Choroid plexus epithelial cell (primary cell): Measurements from ENCODE around the gene CTNNA3.

ENCODE experiments used
- DNase-seq: peaks from one replicate; pipeline ENCODE4 v3.0.0-alpha.2; 2010; ENCODE audit warnings: low read depth
- H3K4me3 ChIP-seq: 2 replicates; pipeline ENCODE4 v1.5.1; 2011; ENCODE audit warnings: low read depth, mild to moderate bottlenecking, control low read depth, low read length, moderate library complexity
- CTCF ChIP-seq: conservative IDR thresholded peaks from 2 replicates; pipeline ENCODE4 v1.5.1; 2011; ENCODE audit warnings: low read depth, mild to moderate bottlenecking, control low read depth, inconsistent platforms, low read length, moderate library complexity

Gene CTNNA3

DNA sequence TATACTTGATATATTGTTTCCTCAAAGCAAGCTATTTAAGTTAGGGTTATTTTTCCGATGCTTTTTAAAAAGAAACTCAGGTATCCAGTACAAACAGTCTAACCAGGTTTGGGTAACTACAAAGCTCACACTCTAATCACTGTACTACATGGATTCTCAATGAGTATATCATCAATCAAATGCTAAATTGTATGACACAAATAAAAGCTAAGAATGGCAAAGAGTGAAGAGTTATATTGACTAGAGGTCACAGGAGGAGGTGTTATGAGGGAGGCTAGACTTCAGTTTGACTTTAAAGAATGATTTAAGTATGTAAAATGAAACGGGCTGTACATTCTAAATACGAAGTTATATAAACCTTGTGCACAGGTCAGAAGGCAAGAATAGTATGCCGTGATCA, 178.0 kb downstream of the CTNNA3 start:
- no peak for TF ChIP-seq CTCF
- DNase-seq: no peak
- no peak overlapping the region for H3K4me3 ChIP-seq

DNA sequence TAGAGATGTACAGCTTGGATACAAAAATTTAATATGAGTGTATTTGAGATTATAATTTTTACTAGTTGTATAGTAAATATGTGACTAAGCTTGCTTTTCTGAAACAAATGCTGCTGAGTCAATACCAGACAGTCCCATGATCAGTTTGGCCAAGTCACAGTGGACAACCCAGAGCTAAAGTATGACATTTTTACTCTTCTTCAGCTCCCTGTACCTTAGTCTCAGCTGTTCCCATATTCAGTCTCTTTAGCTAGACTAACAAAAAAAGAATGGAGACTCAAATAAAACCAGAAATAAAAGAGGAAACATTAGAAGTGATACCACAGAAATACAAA, 189.3 kb downstream of the CTNNA3 start:
- no peak overlapping the region for H3K4me3 ChIP-seq
- no peak for TF ChIP-seq CTCF
- DNase-seq: no peak

GRCh38 chr10:67506083-67506756, 189.8 kb downstream of the CTNNA3 start:
- DNase-seq: no peak
- no peak for TF ChIP-seq CTCF

DNA sequence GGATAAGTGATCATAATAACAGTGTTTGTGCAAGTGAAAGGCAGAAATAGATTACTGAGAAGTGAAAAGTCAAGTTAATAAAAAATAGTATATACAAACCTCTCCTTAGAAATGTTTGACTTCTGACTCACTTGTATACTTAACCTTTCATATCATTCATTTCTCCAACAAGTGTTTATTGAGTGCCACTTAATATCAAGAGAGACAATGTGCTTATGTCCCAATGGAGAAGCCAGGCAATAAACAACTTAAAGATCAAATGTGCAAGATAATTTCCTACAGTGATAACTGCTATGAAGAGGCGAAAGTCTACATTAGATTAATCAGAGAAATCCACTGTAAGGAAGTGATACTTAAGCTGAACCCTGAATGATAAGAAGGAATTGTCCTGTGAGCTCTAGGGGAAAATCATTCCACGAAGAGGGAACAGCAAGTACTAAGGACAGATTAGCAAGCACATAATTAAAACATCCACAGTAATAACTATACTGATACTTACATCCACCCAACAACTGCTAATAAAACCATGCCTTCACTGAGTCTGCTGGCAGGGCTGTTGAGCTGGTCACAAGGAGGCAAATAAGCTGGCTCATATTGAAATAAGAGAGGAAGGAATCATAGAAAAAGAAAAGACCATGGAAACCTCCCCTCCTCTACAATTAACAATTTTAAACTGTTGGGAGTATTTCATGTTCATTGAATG, 203.5 kb downstream of the CTNNA3 start:
- no peak overlapping the region for H3K4me3 ChIP-seq
- TF ChIP-seq CTCF: no peak
- peak; percentile 6 for DNase-seq

More at GRCh38 chr10:67506083-67506756, 189.8 kb downstream of the CTNNA3 start:
- H3K4me3 ChIP-seq: no peak overlapping the region

- no peak for DNase-seq
- H3K4me3 ChIP-seq: no peak overlapping the region
- no peak for TF ChIP-seq CTCF
Observed at GRCh38 chr10:67487906-67488619, 207.9 kb downstream of the CTNNA3 start.

GRCh38 chr10:67487199-67487598, 208.8 kb downstream of the CTNNA3 start:
- no peak for TF ChIP-seq CTCF
- DNase-seq: no peak

More at GRCh38 chr10:67487199-67487598, 208.8 kb downstream of the CTNNA3 start:
- H3K4me3 ChIP-seq: no peak overlapping the region
